Loucy (cell line): Measurements from ENCODE around the gene SV2A.

Experiments used
- EZH2phosphoT487 ChIP-seq: fragments of 200-600 bp; IDR thresholded peaks from 2 replicates; pipeline ENCODE4 v1.6.1; 2018; ENCODE audit warnings: antibody characterized with exemption, mild to moderate bottlenecking, moderate library complexity, borderline replicate concordance
- TF ChIP-seq, protein P1 (sequence below): fragments of 200-600 bp; sonication (generic); conservative IDR thresholded peaks from 2 replicates; pipeline ENCODE4 v1.5.1; 2014; ENCODE audit warnings: mild to moderate bottlenecking, antibody characterized with exemption, low read length

- TF ChIP-seq, protein P1, sequence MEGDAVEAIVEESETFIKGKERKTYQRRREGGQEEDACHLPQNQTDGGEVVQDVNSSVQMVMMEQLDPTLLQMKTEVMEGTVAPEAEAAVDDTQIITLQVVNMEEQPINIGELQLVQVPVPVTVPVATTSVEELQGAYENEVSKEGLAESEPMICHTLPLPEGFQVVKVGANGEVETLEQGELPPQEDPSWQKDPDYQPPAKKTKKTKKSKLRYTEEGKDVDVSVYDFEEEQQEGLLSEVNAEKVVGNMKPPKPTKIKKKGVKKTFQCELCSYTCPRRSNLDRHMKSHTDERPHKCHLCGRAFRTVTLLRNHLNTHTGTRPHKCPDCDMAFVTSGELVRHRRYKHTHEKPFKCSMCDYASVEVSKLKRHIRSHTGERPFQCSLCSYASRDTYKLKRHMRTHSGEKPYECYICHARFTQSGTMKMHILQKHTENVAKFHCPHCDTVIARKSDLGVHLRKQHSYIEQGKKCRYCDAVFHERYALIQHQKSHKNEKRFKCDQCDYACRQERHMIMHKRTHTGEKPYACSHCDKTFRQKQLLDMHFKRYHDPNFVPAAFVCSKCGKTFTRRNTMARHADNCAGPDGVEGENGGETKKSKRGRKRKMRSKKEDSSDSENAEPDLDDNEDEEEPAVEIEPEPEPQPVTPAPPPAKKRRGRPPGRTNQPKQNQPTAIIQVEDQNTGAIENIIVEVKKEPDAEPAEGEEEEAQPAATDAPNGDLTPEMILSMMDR = no peak
- no peak for TF ChIP-seq EZH2phosphoT487
These were observed 2.0 kb downstream of the SV2A start for GRCh38 chr1:149915429-149916192.
